HG03039 (cell line): Measurements from ENCODE around the gene PTH2.

ENCODE experiments used
- ATAC-seq: cut with Tn5 transposase; IDR thresholded peaks from one replicate; pipeline ENCODE4 v1.9.1; 2021; ENCODE audit warnings: mild to moderate bottlenecking, moderate library complexity; ENCODE audit not compliant: unreplicated experiment

PTH2 gene

GRCh38 chr19:49415102-49415809, 8.0 kb downstream of the PTH2 start:
- ATAC-seq = no peak

- no peak for ATAC-seq
Observed at GRCh38 chr19:49414256-49414655, 9.0 kb downstream of the PTH2 start.

DNA sequence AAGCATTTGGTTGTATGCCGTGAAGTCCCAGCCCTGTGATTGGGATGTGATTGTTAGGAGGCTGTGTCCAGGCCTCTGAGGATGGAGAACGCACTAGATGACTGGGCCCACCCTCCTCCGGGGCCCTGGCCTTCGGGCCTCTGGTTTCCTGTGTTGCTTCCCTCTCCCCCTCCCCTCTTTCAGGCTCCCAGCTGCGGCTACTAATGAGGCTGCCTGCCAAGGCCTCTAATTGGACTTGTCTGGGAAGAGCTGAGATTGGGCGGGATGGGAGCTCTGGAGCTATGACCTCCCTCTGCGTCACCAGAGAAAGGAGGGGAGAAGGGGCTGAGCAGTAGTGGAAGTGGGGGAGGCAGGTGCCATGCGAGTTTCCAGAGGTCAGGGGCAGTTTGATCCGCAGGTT, 9.9 kb downstream of the PTH2 start:
- ATAC-seq = no peak

DNA sequence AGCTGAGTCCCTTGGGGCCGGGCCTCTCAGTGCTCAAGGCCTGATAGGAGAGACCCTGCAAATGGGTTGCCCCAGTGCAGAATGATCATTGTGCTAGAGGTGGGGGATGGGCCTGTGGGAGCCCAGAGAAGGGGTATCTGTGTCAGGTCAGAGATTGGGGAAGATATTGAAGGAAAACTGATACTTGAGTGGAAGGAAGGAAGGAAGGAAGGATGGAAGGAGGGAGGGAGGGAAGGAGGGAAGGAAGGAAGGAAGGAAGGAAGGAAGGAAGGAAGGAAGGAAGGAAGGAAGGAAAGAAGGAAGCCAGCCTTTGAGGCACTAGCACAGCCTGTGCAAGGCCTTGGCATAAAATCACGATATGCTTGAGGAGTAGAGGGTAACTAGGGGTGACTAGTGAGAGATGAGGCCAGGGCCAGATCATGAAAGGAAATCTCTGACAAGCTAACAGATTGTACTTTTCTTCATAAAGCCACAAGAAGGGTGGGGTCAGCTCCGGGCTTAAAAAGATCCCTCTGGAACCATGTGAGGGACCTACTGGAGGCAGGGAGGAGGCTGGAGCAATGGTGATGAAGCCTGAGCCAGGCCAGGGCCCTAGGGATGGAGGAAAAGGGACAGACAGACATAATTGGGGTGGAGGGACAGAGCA, 11.4 kb downstream of the PTH2 start:
- ATAC-seq = no peak

- no peak for ATAC-seq
Observed at GRCh38 chr19:49409441-49410029, 13.7 kb downstream of the PTH2 start.

DNA sequence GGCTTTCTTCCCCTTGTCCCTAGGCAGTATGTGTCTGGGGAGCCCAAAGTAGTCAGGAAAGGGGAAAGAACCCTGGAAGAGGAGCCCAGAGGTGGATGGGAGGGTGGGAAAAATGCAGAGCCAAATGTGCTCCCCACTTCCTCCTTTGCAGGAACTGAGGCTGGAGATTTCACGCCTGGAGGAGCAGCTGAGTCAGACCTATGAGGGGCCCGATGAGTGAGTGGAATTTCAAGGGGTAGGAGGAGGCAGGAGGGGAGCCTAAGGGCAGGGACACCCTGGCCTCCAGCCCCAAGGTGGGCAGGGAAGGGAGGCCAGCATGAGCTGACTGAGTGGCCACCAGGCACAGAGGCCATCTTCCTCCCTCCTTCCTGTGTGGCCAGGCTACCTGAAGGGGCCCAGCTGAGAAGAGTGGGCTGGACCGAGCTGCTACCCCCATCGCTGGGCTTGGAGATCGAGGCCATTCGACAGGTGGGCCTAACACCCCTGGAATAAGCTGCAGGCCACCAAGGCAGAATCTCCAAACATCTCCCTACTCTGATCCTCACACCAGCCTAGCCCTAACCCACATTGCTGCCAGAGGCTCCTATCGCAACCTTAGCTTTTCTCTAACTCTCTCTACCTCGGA, 14.3 kb downstream of the PTH2 start:
- ATAC-seq = no peak

DNA sequence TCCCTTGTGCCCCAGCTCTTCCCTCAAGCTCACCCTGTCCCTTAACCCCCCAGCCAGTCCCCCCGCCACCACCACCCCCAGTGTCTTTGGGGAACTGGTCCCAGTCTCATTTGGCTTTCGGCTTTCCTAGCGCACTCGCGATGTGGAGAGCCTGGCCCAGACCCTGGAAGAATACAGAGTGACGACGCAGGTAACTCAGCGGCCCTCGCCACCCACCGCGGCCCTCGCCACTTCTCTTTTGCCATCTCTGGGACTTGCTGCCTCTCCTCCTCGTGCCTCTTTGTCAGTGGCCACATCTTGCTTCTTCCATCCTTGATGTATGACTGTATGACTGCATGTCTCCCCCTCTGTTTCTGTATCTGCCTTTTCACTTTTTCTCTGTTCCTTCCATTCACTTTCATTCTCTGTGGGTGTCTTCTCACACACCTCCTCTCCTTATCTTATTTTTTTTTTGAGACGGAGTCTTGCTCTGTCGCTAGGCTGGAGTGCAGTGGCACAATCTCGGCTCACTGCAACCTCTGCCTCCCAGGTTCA, 15.7 kb downstream of the PTH2 start:
- no peak for ATAC-seq

DNA sequence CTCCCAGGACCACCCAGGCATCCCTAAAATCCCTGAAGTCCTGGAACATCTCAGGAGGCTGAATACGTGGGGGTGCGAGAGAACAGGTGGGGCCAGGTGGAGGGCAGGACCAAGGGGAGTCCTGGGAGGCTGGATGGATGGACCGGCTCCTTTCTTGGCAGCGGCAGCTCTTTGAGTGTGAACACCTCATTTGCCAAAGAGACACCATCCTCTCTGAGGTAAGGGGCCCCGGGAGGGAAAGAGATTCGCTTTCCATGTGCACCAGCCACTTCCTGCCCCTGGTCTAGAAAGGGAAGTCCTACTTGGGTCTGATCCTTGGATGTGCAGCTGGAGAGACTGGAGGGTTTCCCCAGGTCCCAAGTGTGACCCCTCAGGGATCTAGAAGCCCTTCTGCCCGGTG, 16.2 kb downstream of the PTH2 start:
- ATAC-seq = no peak

- no peak for ATAC-seq
Observed at GRCh38 chr19:49403404-49404187, 19.6 kb downstream of the PTH2 start.

- ATAC-seq = no peak
Observed at GRCh38 chr19:49400029-49400428, 23.2 kb downstream of the PTH2 start.

DNA sequence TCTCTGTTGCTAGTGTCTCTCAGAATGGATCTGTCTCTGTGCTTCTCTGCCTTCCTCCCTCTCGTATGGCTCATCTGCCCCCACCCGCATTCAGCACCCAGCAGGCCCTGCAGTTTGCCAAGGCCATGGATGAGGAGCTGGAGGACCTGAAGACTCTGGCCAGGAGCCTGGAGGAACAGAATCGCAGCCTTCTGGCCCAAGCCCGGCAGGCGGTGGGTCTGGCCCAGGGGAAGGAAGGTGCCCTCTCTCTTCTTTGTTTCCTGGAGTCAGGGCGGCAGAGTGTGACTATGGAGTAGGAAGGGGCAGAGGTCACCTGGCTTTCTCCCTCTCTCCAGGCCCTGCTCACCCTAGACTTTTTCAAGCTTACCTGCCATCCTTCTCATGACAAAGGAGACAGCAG, 24.3 kb downstream of the PTH2 start:
- ATAC-seq = no peak

DNA sequence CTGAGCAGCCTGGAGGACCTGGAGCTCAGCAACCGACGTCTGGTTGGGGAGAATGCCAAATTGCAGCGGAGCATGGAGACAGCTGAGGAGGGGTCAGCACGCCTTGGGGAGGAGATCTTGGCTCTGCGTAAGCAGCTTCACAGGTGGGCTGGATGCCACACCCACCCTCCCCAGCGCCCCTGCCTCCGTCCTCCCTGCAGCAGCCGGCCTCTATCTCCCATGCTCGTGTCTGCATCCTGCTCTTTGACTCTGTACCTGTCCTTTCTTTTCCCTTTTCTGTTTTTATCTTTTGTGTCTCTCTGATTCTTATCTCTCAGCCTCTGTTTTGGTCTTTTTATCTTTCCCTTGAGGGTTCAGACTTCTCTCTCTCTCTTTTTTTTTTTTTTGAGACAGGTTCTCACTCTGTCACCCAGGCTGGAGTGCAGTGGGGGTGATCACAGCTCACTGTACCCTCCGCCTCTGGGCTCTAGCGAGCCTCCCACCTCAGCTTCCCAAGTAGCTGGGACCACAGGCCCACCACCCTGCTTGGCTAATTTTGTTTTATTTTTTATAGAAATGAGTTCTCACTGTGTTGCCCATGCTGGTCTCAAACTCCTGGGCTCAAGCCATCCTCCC, 25.1 kb downstream of the PTH2 start:
- ATAC-seq = no peak

- no peak for ATAC-seq
Observed at GRCh38 chr19:49396738-49397505, 26.3 kb downstream of the PTH2 start.

DNA sequence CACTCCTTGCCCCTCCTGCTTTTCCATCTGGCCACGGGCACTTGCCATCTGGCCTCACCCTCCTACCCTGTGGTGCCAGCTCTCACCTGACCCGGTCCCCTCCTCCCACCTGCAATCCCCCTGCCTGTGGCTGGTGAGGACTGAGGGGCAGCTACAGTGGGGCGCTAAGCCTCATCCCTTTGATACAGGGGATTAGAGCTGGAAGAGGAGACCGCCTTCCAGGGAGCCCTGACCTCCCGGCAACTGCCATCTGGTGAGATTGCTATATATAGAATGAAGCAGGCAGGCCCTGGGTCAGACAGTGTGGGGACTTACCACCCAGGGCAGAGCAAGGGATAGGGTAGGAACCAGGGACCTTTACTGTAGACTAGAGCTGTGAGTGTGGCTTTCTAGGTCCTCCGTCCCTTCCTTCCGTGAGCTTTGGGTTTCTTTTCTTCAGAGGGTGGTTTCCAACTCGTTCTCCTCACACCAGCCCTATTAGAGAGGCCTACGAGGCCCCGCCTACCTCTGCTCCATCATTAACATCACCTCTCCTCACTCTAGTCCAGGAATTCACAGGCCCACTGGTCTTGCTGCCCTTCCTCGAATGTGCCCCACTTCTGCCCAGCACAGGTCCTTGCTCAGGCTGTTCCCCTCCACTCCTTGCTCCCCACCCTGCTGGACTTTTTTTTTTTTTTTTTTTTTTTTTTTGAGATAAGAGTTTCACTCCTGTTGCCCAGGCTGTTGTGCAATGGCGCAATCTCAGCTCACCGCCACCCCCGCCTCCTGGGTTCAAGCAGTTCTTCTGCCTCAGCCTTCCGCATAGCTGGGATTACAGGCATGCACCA, 27.4 kb downstream of the PTH2 start:
- ATAC-seq = no peak

- ATAC-seq = no peak
Observed at GRCh38 chr19:49393881-49394280, 29.4 kb downstream of the PTH2 start.

- ATAC-seq = no peak
Observed at GRCh38 chr19:49391581-49392399, 31.5 kb downstream of the PTH2 start.

DNA sequence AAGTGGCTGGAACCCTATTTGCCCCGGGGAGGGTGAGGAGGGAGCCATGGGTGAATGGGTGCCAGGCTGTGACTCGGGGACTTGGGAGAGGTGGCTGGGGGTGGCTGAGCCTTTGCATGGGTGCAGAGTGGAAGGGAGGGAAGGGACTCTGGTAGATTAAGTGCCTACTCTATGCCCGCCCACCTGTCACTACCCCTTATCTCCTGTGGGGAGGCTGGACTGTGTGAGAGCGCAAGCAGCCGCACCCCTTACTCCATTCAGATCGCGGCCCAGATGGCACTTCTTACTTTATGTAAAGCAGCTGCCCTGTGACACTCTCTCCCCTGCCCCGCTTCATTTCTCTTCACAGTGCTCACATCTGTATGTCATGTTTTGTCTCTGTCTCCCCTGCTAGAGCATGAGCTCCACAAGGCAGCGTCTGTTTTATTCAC, 32.3 kb downstream of the PTH2 start:
- no peak for ATAC-seq
